ENCODE results near the gene SDC1. TPM values are rescaled to one million over a fixed set of nuclear protein-coding genes. Genes with fewer than 3 reads are reported as not detected.

Gene SDC1
- total RNA-seq, 4 donors from 2014 or later, result 103 to 192 (median 127) TPM

DNA sequence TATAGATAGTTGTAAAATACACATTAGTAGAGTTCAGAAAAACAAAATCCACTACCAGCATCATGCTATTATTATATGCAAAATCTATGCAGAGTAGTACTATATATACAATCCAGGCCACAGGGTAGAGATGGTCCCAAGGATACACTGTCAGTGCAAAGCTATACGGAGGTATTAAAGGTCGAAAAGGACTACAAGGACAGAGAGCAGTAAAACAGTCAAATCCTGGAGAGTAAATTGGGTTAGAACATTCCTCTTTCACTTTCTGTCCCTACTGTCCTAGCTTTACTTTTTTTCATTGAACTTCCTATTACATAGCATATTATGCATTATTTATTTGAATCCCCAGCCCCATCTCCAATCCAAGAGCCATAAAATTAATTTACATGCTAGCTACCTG, 39.7 kb upstream of the SDC1 start:
- peaks cover 0 to 23% (median 10%) of the 10 kb centered on the region in 4 donors for H3K36me3 ChIP-seq
- no peak overlapping the region for H3K27ac ChIP-seq

DNA sequence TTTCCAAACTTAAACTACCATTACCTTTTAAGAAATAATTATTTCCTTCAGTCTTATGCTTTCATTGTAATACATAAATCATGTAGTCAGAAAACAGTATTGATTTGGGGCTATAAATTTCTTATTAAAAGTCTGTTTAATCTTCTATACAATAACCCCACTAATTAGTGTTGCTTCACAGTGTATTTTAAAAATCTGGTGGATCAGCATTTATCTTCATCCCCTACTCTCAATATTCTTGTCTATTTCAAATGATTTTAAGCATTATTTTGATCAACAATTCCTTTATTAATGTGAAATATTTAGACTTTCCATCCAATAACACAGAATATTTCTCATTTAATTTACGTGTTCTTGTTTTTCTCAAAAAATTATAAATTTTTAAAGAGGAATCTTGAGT, 32.5 kb upstream of the SDC1 start:
- no peaks in the 10 kb centered on the region for H3K27me3 ChIP-seq
- H3K4me3 ChIP-seq, result no peak overlapping the region
- TF ChIP-seq POLR2AphosphoS5 (IDR thresholded peaks at IDR 0.05) (no peak), POLR2A (IDR thresholded peaks at IDR 0.05) (no peak), EP300 (IDR thresholded peaks at IDR 0.05; ENCODE audit: low read depth) (no peak)
- TF ChIP-seq, protein P1, sequence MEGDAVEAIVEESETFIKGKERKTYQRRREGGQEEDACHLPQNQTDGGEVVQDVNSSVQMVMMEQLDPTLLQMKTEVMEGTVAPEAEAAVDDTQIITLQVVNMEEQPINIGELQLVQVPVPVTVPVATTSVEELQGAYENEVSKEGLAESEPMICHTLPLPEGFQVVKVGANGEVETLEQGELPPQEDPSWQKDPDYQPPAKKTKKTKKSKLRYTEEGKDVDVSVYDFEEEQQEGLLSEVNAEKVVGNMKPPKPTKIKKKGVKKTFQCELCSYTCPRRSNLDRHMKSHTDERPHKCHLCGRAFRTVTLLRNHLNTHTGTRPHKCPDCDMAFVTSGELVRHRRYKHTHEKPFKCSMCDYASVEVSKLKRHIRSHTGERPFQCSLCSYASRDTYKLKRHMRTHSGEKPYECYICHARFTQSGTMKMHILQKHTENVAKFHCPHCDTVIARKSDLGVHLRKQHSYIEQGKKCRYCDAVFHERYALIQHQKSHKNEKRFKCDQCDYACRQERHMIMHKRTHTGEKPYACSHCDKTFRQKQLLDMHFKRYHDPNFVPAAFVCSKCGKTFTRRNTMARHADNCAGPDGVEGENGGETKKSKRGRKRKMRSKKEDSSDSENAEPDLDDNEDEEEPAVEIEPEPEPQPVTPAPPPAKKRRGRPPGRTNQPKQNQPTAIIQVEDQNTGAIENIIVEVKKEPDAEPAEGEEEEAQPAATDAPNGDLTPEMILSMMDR (IDR thresholded peaks at IDR 0.05), result no peak
- WGBS, 2 donors (ENCODE audit: low coverage in 1 of 2), result 100% methylated on average over 1 of the region's 1 CpG
- no peaks in the 10 kb centered on the region for H3K9me3 ChIP-seq
- H3K4me1 ChIP-seq, result no peaks in the 10 kb centered on the region
- H3K36me3 ChIP-seq, result peaks cover 0 to 61% (median 29%) of the 10 kb centered on the region in 4 donors
- in situ Hi-C loops (cut with MboI; ENCODE audit: low pct_ligation_motif_present in 1 of 4, low pct_unique_long_range_greater_than_20kb in 1 of 4, low sequenced_read_pairs in 3 of 4), result no loop called here
- no peak for DNase-seq
- intact Hi-C loops (cut with DNase I; ENCODE audit: low total_unique reads), result no loop called here
- H3K27ac ChIP-seq, result no peak overlapping the region

More for the DNA sequence above, 39.7 kb upstream of the SDC1 start:
- no peaks in the 10 kb centered on the region for H3K4me1 ChIP-seq
- in situ Hi-C loops (cut with MboI; ENCODE audit: low pct_ligation_motif_present in 1 of 4, low pct_unique_long_range_greater_than_20kb in 1 of 4, low sequenced_read_pairs in 3 of 4) (no loop called here), intact Hi-C loops (cut with DNase I; ENCODE audit: low total_unique reads) (no loop called here)
- WGBS, 2 donors (ENCODE audit: low coverage in 1 of 2), result 41 to 55% methylated on average over 2 of the region's 2 CpGs
- no peak for TF ChIP-seq POLR2A (IDR thresholded peaks at IDR 0.05)
- TF ChIP-seq, protein P1 (IDR thresholded peaks at IDR 0.05), result no peak
- TF ChIP-seq EP300 (IDR thresholded peaks at IDR 0.05; ENCODE audit: low read depth), result no peak
- TF ChIP-seq POLR2AphosphoS5 (IDR thresholded peaks at IDR 0.05), result no peak
- no peaks in the 10 kb centered on the region for H3K9me3 ChIP-seq
- DNase-seq, result no peak
- no peaks in the 10 kb centered on the region for H3K27me3 ChIP-seq
- H3K4me3 ChIP-seq, result no peak overlapping the region

- H3K27ac ChIP-seq, result no peak overlapping the region
- H3K4me1 ChIP-seq, result no peaks in the 10 kb centered on the region
- in situ Hi-C loops (cut with MboI; ENCODE audit: low pct_ligation_motif_present in 1 of 4, low pct_unique_long_range_greater_than_20kb in 1 of 4, low sequenced_read_pairs in 3 of 4), result no loop called here
- TF ChIP-seq, protein P1 (IDR thresholded peaks at IDR 0.05), result no peak
- TF ChIP-seq POLR2A (IDR thresholded peaks at IDR 0.05) (no peak), POLR2AphosphoS5 (IDR thresholded peaks at IDR 0.05) (no peak), EP300 (IDR thresholded peaks at IDR 0.05; ENCODE audit: low read depth) (no peak)
- no peaks in the 10 kb centered on the region for H3K9me3 ChIP-seq
- intact Hi-C loops (cut with DNase I; ENCODE audit: low total_unique reads), result no loop called here
- 89 to 91% methylated on average over 4 of the region's 4 CpGs for WGBS, 2 donors (ENCODE audit: low coverage in 1 of 2)
- no peak overlapping the region for H3K4me3 ChIP-seq
- no peaks in the 10 kb centered on the region for H3K27me3 ChIP-seq
- H3K36me3 ChIP-seq, result peaks cover 0 to 67% (median 28%) of the 10 kb centered on the region in 4 donors
- DNase-seq, result no peak
These were observed 29.8 kb upstream of the SDC1 start for GRCh38 chr2:20254731-20255130.

DNA sequence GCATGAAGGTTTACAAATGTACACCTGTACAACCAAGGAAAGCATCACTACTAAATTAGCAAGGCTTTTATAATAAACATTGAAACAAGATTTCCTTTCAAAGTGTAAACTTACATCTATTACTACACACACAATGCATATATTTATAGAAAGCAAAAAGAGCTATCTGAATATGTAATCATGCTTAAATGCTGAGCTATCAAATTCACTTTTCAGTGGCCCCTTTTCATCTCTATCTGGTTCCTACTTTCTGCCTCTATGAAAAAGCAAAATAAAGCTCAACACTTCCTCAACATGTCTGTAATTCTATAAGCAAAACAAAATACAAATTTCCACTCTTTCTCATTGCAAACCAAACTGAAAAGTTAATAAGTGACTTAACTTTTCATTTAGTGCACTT, 25.5 kb upstream of the SDC1 start:
- Histone ChIP-seq H3K4me1 (no peaks in the 10 kb centered on the region), H3K9me3 (no peaks in the 10 kb centered on the region), H3K27me3 (no peaks in the 10 kb centered on the region), H3K27ac (no peak overlapping the region), H3K4me3 (no peak overlapping the region), H3K36me3 (peaks cover 0 to 64% (median 24%) of the 10 kb centered on the region in 4 donors)
- intact Hi-C loops (cut with DNase I; ENCODE audit: low total_unique reads) (no loop called here), in situ Hi-C loops (cut with MboI; ENCODE audit: low pct_ligation_motif_present in 1 of 4, low pct_unique_long_range_greater_than_20kb in 1 of 4, low sequenced_read_pairs in 3 of 4) (no loop called here)
- no peak for DNase-seq
- TF ChIP-seq POLR2A (IDR thresholded peaks at IDR 0.05), result no peak
- TF ChIP-seq EP300 (IDR thresholded peaks at IDR 0.05; ENCODE audit: low read depth), result no peak
- TF ChIP-seq, protein P1 (IDR thresholded peaks at IDR 0.05), result no peak
- TF ChIP-seq POLR2AphosphoS5 (IDR thresholded peaks at IDR 0.05), result no peak
